HCT116 (cell line): ENCODE data around the gene CYP46A1. TPM values are rescaled to one million over a fixed set of nuclear protein-coding genes. Genes with fewer than 3 reads are reported as not detected.
A peak's percentile ranks its signal among the peaks of the same experiment; 100 is the strongest.

Experiments
- ATAC-seq: fragments of 200-7000 bp; cut with Tn5 transposase; 2 replicates; pipeline ENCODE4 v1.9.1; 2020; ENCODE audit warnings: mild to moderate bottlenecking, moderate library complexity
- BruUV-seq: library from RNA; stranded (reverse); fragments of 400-500 nt; replicated peaks from 2 replicates; lab custom pipeline; 2021; lab: Mats Ljungman, UMichigan
- CTCF ChIA-PET: fragments of 300-600 bp; sonication (Branson Sonifier 250); formaldehyde crosslinking; loops from one replicate; lab custom pipeline; 2021; ENCODE audit warnings: antibody characterized with exemption; lab: Charles Lee
- POLR2A ChIA-PET: fragments of 300-600, 350-600 bp; sonication (Branson Sonifier 250); formaldehyde crosslinking; loops from one replicate; lab custom pipeline; 2021; ENCODE audit warnings: antibody characterized with exemption; lab: Charles Lee
- RAD21 ChIA-PET, 2 experiments: fragments of 300-600 bp; sonication (Branson Sonifier 250); formaldehyde crosslinking; loops; one replicate each; lab custom pipeline; 2023; ENCODE audit warnings: low total read pairs in 2 of 2; ENCODE audit not compliant: uncharacterized antibody in 2 of 2, unreplicated experiment in 2 of 2, low non-redundant PET in 1 of 2; lab: Charles Lee
- DNase-seq: peaks from one replicate; pipeline ENCODE4 v3.0.0-alpha.2; 2010; ENCODE audit warnings: low read depth, low spot score
- H2AFZ ChIP-seq: fragments of 200-600 bp; shearing (Covaris generic), sonication (generic); 2 replicates; pipeline ENCODE4 v1.6.1; 2017; ENCODE audit warnings: low read depth, mixed run types, mixed read lengths, antibody characterized with exemption, low read length; ENCODE audit not compliant: poor library complexity, severe bottlenecking
- H3K27ac ChIP-seq: 2 replicates; pipeline ENCODE4 v1.5.1; 2012; ENCODE audit warnings: low read depth, low read length
- H3K27me3 ChIP-seq: fragments of 200-600 bp; sonication (generic); 2 replicates; pipeline ENCODE4 v1.6.1; 2016; ENCODE audit warnings: mixed run types, low read length, mixed read lengths; ENCODE audit not compliant: insufficient read depth
- H3K36me3 ChIP-seq, 2 experiments: fragments of 200-500 bp in 1 of 2; fragments of 200-600 bp in 1 of 2; sonication (Bioruptor generic) in 1 of 2; sonication (generic) in 1 of 2; 2 replicates each; pipeline versions ENCODE4 v1.5.1 to v1.6.1; 2014 to 2016; ENCODE audit warnings: low read length in 2 of 2, inconsistent platforms in 1 of 2, mixed read lengths in 1 of 2, mixed run types in 1 of 2; ENCODE audit not compliant: insufficient read depth in 2 of 2, control insufficient read depth in 1 of 2
- H3K4me1 ChIP-seq, 2 experiments: fragments of 200-600 bp in 1 of 2; sonication (generic) in 1 of 2; 2 replicates each; pipeline versions ENCODE4 v1.5.1 to v1.6.1; 2012 to 2017; ENCODE audit warnings: low read length in 2 of 2, inconsistent platforms in 1 of 2, mild to moderate bottlenecking in 1 of 2, mixed read lengths in 1 of 2, mixed run types in 1 of 2, moderate library complexity in 1 of 2; ENCODE audit not compliant: insufficient read depth in 2 of 2, control insufficient read depth in 1 of 2
- H3K4me2 ChIP-seq: fragments of 200-600 bp; sonication (generic); 2 replicates; pipeline ENCODE4 v1.6.1; 2017; ENCODE audit warnings: mixed run types, low read length, mixed read lengths
- H3K4me3 ChIP-seq, 2 experiments: fragments of 200-600 bp in 1 of 2; sonication (generic) in 1 of 2; replicated peaks in 1 of 2; 2 replicates each; pipeline ENCODE4 v1.5.1; 2011 to 2016; ENCODE audit warnings: low read length in 2 of 2, control low read depth in 1 of 2, low read depth in 1 of 2, mild to moderate bottlenecking in 1 of 2, mixed read lengths in 1 of 2, mixed run types in 1 of 2
- H3K79me2 ChIP-seq: fragments of 200-600 bp; sonication (generic); 2 replicates; pipeline ENCODE4 v1.6.1; 2017; ENCODE audit warnings: mild to moderate bottlenecking, mixed run types, low read length, moderate library complexity, mixed read lengths; ENCODE audit not compliant: insufficient read depth
- H3K9ac ChIP-seq: fragments of 200-600 bp; sonication (generic); 2 replicates; pipeline ENCODE4 v1.6.1; 2016; ENCODE audit warnings: low read length, mixed read lengths
- H3K9me2 ChIP-seq: fragments of 200-600 bp; sonication (generic), shearing (Covaris generic); 2 replicates; pipeline ENCODE4 v1.6.1; 2017; ENCODE audit warnings: mixed run types, mild to moderate bottlenecking, moderate library complexity; ENCODE audit not compliant: insufficient read depth
- H3K9me3 ChIP-seq, 2 experiments: fragments of 200-500 bp in 1 of 2; fragments of 200-600 bp in 1 of 2; sonication (Bioruptor generic) in 1 of 2; sonication (generic) in 1 of 2; 2 replicates each; pipeline ENCODE4 v1.6.1; 2014 to 2017; ENCODE audit warnings: low read length in 2 of 2, mixed read lengths in 2 of 2, inconsistent platforms in 1 of 2, low read depth in 1 of 2, mild to moderate bottlenecking in 1 of 2, mixed run types in 1 of 2, moderate library complexity in 1 of 2; ENCODE audit not compliant: control insufficient read depth in 1 of 2, insufficient read depth in 1 of 2
- H4K20me1 ChIP-seq: fragments of 200-600 bp; sonication (generic), shearing (Covaris generic); 2 replicates; pipeline ENCODE4 v1.6.1; 2017; ENCODE audit warnings: mixed run types, mild to moderate bottlenecking, moderate library complexity; ENCODE audit not compliant: insufficient read depth
- CEBPB ChIP-seq: IDR thresholded peaks from 2 replicates; pipeline ENCODE4 v1.6.1; 2012; ENCODE audit warnings: low read depth
- EGR1 ChIP-seq: IDR thresholded peaks from 2 replicates; pipeline ENCODE4 v1.6.1; 2012; ENCODE audit warnings: low read depth
- ELF1 ChIP-seq: IDR thresholded peaks from 2 replicates; pipeline ENCODE4 v1.6.1; 2012; ENCODE audit warnings: low read depth, borderline replicate concordance
- EZH2phosphoT487 ChIP-seq: fragments of 200-600 bp; IDR thresholded peaks from 2 replicates; pipeline ENCODE4 v1.6.1; 2018; ENCODE audit warnings: antibody characterized with exemption, borderline replicate concordance
- FOSL1 ChIP-seq: IDR thresholded peaks from 2 replicates; pipeline ENCODE4 v1.6.1; 2012; ENCODE audit warnings: low read depth
- JUND ChIP-seq: IDR thresholded peaks from 2 replicates; pipeline ENCODE4 v1.6.1; 2012
- SIN3A ChIP-seq: IDR thresholded peaks from 2 replicates; pipeline ENCODE4 v1.6.1; 2012; ENCODE audit warnings: low read depth
- SRF ChIP-seq: IDR thresholded peaks from 2 replicates; pipeline ENCODE4 v1.6.1; 2012; ENCODE audit warnings: low read depth
- TCF7L2 ChIP-seq: IDR thresholded peaks from 2 replicates; pipeline ENCODE4 v1.7.0; 2011; ENCODE audit warnings: borderline replicate concordance, inconsistent platforms; ENCODE audit not compliant: insufficient read depth, insufficient read length; ENCODE audit errors: extremely low read depth
- intact Hi-C: fragments of 100-400 bp; cut with micrococcal nuclease; formaldehyde crosslinking; loops from 2 replicates; pipeline ENCODE4 v1.10.0; 2022
- total RNA-seq: library from RNA; stranded (reverse); gene quantifications from one replicate; pipeline ENCODE4 v1.2.1, GENCODE V29; 2021; ENCODE audit not compliant: unreplicated experiment
- TF ChIP-seq, protein P1 (sequence below): IDR thresholded peaks from 2 replicates; pipeline ENCODE4 v1.6.1; 2012
- TF ChIP-seq, protein P2 (sequence below): IDR thresholded peaks from 2 replicates; pipeline ENCODE4 v1.6.1; 2012; ENCODE audit warnings: low read depth

The CYP46A1 gene
- total RNA-seq, 1 experiment from 2014 or later: 0.76 TPM

DNA sequence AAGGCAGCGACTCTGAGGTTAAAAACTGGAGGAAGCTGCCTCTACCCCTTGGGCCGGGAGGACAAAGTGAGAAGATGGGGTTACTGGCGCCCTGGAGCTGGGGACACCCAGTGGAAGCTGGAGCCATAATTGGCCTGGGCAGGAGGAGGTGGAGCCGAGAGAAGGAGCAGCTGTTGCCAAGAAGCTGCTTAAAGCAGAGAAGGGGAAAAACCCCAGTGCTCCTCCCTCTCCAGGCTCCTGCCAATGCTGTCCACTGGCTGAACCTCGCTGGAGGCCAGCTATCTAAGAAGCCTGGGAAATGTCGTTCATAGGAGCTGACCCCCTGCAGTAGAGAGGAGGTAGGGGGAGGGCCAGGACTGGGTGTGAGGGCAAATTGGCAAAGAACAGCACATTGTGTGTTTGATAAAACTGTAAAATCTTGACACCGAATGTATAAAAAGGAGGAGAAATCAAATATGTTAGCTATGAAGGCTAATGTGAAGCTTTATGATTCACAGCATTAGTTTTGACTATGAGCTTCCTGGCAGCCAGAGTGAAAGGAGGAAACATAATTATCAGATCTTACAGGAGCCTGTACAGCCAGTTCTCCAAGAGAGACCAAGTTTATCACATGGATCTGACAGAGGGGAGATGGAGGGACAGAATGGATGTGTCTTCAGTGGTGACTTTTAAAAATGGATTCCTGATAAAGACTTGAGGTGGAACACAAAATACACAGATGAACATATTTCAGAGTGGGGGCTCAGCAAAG is 29.7 kb upstream of the CYP46A1 start:
- no peak overlapping the region for H3K27ac ChIP-seq
- no TSS peak for BruUV-seq
- no peaks in the 10 kb centered on the region for H4K20me1 ChIP-seq
- H3K4me3 ChIP-seq: no peak overlapping the region
- POLR2A ChIA-PET: interaction anchor here (0.7 kb wide), 1 partner anchor 31 kb away, joined by 3 read pairs; no protein-coding TSS in a partner anchor
- TF ChIP-seq SIN3A (no peak), SRF (no peak), ELF1 (no peak), EZH2phosphoT487 (no peak), FOSL1 (no peak), TCF7L2 (no peak), EGR1 (no peak), JUND (no peak), CEBPB (no peak)
- TF ChIP-seq, protein P1, sequence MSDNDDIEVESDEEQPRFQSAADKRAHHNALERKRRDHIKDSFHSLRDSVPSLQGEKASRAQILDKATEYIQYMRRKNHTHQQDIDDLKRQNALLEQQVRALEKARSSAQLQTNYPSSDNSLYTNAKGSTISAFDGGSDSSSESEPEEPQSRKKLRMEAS: no peak
- TF ChIP-seq, protein P2, sequence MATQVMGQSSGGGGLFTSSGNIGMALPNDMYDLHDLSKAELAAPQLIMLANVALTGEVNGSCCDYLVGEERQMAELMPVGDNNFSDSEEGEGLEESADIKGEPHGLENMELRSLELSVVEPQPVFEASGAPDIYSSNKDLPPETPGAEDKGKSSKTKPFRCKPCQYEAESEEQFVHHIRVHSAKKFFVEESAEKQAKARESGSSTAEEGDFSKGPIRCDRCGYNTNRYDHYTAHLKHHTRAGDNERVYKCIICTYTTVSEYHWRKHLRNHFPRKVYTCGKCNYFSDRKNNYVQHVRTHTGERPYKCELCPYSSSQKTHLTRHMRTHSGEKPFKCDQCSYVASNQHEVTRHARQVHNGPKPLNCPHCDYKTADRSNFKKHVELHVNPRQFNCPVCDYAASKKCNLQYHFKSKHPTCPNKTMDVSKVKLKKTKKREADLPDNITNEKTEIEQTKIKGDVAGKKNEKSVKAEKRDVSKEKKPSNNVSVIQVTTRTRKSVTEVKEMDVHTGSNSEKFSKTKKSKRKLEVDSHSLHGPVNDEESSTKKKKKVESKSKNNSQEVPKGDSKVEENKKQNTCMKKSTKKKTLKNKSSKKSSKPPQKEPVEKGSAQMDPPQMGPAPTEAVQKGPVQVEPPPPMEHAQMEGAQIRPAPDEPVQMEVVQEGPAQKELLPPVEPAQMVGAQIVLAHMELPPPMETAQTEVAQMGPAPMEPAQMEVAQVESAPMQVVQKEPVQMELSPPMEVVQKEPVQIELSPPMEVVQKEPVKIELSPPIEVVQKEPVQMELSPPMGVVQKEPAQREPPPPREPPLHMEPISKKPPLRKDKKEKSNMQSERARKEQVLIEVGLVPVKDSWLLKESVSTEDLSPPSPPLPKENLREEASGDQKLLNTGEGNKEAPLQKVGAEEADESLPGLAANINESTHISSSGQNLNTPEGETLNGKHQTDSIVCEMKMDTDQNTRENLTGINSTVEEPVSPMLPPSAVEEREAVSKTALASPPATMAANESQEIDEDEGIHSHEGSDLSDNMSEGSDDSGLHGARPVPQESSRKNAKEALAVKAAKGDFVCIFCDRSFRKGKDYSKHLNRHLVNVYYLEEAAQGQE: no peak
- ATAC-seq (peak; percentile 58), DNase-seq (no peak)
- no peak overlapping the region for H3K4me2 ChIP-seq
- CTCF ChIA-PET: interaction anchor here (0.8 to 1.3 kb wide), 2 partner anchors 30 to 723 kb away, joined by 3 to 4 read pairs; partner anchors contain the start of gene CYP46A1
- H3K9me2 ChIP-seq: no peaks in the 10 kb centered on the region
- H3K9me3 ChIP-seq: no peaks in the 10 kb centered on the region
- H3K4me1 ChIP-seq: peaks cover 3 to 4% of the 10 kb centered on the region in 2 experiments; a peak in 1 of 4 replicates
- intact Hi-C loops: no loop called here
- no peak overlapping the region for H2AFZ ChIP-seq
- H3K79me2 ChIP-seq: no peaks in the 10 kb centered on the region
- RAD21 ChIA-PET: no interaction called here
- H3K36me3 ChIP-seq: no peaks in the 10 kb centered on the region
- no peak overlapping the region for H3K9ac ChIP-seq
- 0 out of 2 replicates have a peak, but pooled peaks cover 7% of the 10 kb centered on the region for H3K27me3 ChIP-seq
